NCI-H2029 (cell line): ENCODE results near the gene RCOR1.
A peak's percentile ranks its signal among the peaks of the same experiment; 100 is the strongest.
"Not testable (repeated sequence)": the region's sequence is repeated elsewhere in the genome, so short reads cannot be mapped to it uniquely, and the experiment has no call there.

Experiments
- DNase-seq: peaks from one replicate; lab custom pipeline; 2025; lab: John Stamatoyannopoulos, UW

RCOR1 gene

DNA sequence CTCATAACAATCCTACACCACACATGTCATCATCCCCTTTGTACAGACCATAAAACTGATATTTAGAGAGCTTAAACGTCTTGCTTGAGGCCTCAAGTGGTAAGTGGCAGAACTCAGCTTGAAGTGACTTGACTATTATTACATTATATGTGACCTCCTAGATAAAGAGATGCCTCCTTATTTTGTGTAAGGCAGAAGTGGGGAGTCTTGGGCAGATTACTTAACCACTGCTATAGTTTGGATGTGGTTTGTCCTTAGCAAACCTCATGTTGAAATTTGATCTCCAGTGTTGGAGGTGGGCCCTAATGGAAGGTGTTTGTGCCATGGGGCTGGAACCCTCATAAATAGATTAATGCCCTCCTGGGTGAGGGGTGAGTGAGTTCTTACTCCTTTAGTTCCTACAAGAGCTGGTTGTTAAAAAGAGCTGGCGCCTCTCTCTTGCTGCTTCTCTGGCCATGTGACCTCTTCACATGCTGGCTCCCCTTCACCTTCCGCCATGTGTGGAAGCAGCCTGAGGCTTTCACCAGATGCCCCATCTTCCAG, 37.4 kb downstream of the RCOR1 start:
- no peak for DNase-seq

DNA sequence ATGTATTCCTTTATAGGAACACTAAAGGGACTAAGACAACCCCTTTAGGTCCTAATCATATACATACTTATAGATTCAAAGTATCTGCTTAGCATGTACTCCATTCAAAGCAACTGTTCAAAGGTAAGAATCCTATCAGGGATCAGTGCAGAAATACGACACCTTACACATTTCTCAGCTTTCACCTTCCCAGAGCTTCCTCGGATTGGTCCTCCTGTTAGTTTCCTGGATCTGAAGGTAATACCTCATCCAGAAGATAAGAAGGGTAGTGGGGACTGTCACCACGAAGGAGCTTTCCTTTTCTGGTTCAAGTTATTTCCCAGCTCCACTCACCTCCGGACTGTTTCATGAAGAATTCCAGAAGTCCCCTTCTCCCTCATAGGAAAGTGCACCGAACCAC, 38.0 kb downstream of the RCOR1 start:
- DNase-seq, result no peak

DNA sequence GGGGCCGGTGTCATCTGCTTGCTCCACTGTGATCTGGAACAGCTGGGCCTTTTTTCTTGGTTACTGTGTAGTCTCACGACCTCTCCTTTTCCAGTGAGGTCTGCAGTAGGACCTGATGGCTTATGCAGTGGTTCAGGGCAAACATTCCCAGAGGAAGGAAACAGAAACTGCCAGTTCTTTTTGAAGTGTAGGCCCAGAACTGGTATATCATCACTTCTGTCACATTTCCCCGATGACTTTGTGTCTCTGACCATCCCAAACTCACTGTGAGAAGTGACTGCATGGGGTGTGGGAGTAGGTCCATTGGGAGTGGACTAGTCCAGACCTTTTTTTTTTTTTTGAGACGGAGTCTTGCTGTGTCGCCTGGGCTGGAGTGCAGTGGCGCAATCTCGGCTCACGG, 38.4 kb downstream of the RCOR1 start:
- no peak for DNase-seq

DNA sequence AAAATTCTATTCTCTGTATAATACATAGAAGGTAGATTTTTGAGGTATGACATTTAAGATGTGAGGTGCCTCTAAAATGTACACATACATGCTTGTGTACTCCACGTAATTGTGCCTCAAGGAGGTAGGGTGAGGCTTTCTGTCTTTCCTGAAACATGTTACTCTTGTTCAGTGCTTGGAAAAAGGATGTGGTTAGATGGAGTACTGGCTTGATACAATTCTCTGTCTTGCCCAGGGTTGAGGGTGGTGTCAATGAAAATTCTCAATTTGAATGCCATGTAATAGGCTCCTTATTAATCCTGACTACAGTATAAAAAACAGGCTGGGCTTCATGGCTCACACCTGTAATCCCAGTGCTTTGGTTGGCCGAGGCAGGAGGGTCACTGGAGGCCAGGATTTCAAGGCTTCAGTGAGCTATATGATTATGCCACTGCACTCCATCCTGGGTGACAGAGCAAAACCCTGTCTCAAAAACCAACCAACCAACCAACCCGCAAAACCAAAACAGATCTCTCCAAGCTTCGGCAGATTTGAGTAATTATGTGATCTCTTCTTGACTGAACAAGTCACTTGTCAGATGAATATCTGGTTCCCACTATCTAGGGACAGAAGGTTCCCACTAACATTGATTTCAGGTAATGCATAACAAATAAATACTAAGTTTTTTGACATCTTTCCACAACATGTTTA, 41.6 kb downstream of the RCOR1 start:
- no peak for DNase-seq

DNA sequence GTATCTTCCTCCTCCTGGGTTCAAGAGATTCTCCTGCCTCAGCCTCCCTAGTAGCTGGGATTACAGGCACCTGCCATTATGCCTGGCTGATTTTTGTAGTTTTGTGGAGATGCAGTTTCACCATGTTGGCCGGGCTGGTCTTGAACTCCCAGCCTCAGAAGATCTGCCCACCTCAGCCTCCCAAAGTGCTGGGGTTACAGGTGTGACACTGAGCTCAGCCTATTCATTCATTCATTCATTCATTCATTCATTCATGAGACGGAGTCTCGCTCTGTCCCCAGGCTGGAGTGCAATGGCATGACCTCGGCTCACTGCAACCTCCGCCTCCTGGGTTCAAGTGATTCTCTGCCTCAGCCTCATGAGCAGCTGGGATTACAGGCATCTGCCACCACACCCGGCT, 47.2 kb downstream of the RCOR1 start:
- not testable (repeated sequence) for DNase-seq

DNA sequence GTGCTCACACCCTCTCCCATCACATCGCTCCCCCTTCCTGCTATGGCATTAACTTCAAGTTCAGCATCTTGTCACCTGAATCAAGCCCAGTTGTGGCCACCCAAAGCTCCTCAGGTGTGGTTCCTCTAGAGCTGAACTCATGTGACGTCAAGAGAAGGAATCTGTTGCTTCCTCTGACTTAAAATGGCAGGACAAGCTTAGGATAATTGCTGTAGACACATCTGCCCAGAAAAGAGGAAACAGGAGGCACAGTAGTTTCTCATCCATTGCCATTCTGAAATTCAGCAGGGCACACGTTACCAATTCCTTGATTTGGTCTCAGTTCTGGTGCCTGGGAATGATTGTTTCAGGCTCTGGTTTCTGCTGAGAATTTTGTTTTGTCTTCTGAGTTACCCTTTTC, 52.1 kb downstream of the RCOR1 start:
- DNase-seq, result no peak

DNA sequence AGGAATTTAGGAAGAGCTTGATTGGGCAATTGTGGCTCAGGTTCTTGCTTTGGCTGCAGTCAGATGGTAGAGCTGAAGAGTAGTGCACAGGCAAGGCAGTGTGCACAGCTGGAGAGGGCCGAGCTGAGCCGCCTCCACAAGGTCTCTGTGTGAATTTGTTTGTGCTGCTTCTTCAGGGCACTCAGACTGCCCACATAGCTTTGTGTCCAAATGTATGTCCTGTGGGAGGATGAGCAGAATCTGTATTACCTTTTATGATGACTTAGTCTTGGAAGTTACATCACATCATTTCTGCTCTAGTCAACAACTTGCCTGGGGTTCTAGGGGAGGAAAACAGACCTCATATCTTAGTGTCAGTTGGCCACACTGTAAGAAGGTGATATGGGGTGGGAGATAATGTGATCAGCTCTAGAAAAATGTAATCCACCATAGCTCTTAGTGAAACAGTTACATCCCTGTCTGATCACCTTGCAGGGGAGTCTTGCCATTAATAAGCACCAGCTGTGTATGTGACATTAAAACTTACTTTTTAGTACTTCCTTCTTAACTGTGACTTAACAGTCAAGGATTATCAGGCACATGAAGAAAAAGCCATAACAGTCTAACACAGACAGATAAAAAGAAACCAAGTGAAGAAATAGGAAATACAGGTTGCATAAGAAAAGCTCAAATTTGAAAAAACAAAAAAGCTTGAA, 53.4 kb downstream of the RCOR1 start:
- DNase-seq, result no peak

DNA sequence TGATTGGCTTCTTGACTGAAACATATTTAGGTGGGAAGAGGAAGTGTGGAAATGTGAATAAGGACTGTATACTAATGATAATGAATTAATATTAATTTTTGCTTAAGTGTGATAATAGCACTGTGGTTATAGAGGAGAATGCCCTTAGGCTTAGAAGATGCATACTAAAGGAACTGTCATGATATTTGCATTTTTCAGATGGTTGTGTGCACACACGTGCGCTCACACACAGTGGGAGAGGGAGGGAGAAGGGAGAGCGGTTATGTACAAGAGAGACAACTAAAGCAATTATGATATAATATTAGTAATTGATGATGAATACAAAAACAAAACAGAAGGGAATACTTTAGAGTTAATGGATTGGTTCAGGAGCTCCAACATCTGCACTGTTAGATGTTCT, 54.2 kb downstream of the RCOR1 start:
- no peak for DNase-seq

DNA sequence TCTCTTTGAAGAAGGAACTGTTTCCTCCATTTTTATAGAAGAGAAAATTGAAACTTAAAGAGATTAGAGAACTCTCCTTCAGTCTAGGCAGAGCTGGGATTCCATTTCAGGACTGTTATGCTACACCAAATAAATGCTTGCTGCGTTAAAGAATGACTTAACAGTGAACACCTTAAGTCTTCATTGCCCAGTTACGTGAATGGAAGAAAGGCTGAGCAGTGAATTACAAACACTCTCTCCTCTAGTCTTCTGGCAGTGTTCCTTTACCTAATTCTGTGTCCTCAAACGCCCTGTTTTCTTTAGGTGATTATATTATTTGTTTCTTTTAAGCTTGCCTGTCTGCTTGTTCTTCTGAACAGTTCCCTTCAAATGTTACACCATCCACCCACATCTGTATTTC, 59.7 kb downstream of the RCOR1 start:
- no peak for DNase-seq

DNA sequence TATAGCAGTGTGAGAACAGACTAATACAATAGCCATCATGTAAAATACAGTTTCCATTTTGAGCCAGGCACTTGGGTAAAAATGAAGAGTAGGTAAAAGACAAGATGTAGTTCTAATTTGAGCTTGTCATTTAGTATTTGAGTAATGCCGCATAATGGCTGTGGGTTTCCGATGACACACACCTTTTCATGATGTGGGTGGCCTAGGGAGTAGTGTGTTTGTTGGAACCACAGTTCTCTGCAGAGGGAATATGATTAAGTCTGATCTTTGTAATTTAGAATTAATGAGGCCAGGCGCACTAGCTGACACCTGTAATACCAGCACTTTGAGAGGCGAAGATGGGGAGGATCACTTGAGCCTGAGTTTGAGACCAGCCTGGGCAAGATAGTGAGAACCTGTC, 61.8 kb downstream of the RCOR1 start:
- DNase-seq, result no peak

DNA sequence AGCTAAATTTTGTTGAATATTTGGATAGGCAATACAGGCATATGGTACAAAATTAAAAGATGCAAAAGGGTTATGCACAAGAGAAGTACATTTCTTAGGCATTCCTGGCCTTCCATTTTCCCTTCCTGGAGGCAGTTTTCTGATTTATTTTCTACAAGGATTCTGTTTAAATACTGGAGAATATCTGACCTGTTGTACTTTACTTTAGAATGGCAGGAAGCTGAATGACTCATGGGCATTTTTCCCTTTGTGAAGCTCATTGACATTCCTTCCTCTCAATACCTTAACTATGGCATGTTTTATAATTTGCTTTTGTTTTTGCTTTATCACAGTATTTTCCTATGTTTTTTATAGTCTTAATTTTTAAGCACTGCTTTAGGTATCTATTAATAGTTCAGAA, 62.7 kb downstream of the RCOR1 start:
- no peak for DNase-seq

DNA sequence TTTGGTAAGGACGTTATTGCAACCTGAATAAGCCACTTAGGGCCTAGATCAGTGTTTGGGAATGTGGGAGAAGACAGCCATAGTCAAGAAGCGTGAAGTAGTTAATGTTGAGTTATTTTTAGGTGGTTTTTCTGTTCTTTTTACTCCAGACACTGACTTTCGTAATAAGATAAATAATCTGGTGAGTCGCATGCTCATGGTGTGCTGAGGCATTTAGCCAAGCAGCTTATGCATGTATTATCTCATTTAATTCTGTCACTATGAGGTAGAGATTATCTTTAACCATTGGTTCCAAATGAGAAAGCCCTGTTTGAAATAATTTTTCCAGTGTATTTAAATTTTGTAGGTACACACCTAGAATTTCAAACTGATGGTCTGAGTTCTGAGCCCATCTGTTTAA, 67.3 kb downstream of the RCOR1 start:
- DNase-seq, result no peak

DNA sequence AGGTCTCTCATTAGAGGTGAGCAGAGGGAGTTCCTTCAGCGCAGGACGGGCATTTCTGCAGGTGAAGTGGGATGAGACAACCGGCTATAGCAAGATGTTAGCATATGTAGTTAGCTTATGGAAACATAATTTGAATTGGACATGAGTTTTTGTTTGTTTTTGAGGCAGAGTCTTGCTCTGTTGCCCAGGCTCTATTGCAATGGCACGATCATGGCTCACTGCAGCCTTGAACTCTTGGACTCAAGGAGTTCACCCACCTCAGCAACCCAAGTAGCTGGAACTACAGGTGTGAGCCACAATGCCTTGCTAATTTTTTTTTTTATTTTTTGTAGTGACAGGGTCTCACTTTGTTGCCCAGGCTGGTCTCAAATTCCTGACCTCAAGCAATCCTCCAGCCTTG, 69.2 kb downstream of the RCOR1 start:
- no peak for DNase-seq

DNA sequence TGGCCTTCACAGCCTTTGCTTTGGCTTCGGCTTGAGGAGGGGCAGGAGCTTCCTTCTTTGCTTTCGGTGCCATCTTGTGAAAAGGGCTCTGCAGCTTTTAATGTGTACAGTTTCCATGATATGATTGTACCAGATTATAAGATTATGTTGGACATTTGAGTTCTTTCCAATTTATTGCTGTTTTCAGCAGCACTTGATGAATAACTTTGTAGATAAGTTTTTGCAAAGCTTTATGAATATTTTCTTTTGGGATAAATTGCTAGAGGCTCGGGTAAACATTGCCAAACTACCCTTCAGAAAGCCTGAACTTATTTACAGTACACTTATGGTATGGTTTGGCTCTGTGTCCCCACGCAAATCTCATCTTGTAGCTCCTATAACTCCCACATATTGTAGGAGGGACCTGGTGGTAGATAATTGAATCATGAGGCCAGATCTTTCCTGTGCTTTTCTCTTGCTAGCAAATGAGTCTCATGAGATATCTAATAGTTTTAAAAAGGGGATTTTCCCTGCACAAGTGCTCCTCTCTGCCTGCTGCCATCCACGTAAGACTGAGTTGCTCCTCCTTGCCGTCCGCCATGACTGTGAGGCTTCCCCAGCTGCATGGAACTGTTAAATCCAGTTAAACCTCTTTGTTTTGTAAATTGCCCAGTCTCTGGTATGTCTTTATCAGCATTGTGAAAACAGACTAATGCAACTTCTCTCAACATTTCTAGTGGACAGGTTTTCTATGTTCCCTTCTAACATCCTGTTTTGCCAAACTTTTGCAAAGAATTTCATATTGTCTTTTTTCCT, 70.4 kb downstream of the RCOR1 start:
- no peak for DNase-seq

DNA sequence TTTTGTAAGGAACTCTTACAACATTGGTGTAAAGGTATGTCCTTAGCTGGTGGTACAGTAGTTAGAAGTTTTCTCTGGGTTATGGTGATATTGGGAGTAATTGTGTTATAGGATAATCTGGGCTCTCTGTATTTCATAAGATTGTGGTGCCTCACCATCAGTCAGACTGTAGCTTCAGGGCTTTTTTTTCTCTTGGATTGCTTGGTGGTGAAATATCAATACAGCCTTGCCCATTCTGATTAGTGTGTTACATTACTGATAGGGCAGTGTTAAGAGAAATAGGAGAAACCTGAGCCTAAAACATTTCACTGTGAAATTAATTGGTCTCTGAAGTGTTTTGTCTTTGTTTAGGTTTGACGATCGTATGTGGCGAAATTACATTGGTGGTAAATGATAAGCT, 71.0 kb downstream of the RCOR1 start:
- DNase-seq, result no peak

DNA sequence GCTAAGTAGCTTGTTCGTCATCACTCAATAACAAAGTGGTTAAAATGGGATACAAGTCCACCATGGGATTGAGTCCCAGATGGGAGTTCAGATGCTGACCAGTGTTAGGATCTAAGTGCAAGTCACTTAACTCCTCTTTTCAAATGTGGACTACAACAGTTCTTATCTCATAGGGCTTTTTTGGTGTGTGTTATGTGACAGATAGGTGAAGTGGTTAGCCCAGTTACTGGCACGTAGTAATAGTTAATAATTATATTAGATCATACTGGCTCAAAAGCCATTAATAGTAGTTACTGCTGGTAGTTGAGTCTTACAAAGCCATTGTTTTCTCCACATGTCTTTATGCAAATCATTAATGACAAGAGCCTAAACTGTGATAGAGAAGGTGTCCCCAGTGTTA, 73.2 kb downstream of the RCOR1 start:
- no peak for DNase-seq

DNA sequence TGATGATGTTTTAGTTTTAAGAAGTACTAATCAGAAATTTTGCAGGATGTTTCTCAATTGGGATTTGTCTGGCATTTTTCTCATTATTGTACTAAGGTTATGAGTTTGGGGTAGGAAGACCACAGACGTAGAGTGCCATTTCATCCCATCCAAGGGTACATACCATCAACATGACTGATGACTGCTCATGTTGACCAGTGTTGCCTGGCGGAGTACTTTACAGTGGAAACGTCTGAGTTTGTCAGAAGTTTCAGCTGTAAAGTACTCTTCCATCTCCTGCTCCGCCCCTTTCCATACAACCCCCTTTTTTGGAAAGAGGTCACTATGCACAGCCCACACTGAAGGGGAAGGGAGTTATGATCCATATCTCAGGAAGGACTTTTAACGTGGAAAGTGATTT, 74.2 kb downstream of the RCOR1 start:
- DNase-seq, result no peak

DNA sequence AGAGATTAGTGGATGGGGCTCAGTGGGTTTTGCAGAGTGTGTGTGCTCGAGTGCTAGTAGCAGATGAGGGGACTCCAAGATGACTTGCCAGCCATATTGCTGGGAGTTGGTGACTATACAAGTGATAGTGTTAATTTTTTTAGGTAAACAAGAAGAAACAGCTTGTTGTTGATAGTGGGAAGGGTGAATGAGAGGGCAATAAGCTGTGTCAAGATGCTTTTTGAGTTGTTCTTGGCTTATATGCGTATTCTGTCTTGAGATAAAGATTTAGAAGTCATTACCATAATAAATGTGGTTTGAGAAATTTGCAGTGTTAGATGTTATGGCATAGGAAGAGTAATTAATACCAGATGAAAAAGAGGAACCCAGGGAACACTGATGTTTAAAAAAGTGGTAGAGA, 75.3 kb downstream of the RCOR1 start:
- no peak for DNase-seq

DNA sequence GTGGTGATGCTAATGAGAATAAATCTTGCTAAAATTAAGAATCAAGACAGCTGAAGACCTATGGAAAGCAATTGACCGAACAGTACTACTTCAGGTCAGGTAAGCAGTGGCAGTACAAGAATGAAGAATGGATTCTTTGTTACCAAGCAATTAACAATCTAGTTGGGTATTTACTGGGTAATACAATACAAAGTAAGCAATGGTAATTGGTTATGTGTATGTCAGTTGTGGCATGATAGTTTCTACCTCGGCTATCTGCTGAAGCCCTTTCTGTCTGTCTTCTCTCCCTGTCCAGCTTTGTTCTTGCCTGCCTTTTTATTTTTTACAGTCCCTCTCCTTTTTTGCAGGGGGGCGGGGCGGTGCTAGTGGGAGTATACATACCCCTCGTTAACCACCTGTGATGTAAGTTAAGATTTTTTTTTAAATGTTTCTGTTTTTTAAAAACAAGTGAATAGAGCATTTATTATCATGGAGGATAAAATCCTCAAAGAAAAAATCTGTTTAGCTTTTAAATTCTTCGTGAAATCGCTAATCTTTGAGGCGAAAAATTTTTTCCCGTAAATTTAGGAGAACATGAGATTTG, 75.9 kb downstream of the RCOR1 start:
- peak; percentile 29 for DNase-seq

DNA sequence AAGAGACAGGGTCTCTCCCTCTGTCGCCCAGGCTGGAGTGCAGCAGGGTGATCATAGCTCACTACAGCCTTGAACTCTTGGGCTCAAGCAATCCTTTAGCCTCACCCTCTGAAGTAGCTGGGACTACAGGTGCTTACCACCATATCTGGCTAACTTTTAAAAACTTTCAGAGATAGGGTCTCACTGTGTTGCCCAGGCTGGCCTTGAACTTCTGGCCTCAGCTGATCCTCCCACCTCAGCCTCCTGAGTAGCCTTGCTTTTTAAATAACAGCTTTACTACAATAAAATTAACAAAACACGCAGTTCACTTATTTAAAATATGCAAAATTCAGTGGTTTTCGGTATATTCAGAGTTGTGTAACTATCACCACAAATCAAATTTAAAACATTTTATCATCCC, 79.0 kb downstream of the RCOR1 start:
- no peak for DNase-seq

DNA sequence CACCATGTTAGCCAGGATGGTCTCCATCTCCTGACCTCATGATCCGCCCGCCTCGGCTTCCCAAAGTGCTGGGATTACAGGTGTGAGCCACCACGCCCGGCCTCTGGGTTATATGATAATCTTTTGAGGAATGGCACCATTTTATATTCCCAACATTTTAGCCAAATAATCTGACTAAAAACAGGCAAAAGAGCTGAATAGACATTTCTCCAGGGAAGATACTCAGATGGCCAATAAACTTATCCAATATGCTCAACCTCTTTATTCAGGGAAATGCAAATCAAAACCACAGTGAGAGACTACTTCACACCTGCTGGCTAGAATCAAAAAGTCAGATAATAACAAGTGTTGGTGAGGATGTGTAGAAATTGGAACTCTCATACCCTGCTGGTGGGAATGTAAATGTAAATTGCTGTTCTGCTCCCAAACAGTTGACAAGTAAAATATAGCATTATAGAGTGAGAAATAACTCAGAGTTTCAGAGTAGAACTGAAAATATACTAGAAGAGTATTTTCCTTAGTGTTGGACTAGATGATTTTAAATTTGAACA, 80.0 kb downstream of the RCOR1 start:
- no peak for DNase-seq

DNA sequence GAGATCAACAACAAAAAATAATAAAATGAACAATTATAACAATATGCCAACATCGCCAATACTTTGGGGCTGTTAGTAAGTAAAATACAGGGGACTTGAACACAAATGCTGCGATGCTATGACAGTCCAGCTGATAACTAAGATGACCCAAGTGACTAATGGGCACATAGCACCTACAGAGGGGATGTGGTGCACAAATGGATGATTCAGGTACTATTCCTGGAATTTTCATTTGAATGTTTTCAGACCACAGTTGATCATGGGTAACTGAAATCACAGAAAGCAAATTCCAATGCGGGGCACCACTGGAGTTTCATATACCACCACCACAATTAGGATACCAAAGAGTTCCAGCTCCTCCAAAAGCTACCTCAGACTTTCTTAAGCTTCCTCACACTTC, 82.9 kb downstream of the RCOR1 start:
- DNase-seq, result no peak
